Neural progenitor cell (in vitro differentiated cells): ENCODE data around the gene TMEM190. TPM values are rescaled to one million over a fixed set of nuclear protein-coding genes. Genes with fewer than 3 reads are reported as not detected.

Experiments
- DNase-seq: peaks from one replicate; pipeline ENCODE4 v3.0.0-alpha.2; 2016; ENCODE audit warnings: low spot score
- H2AFZ ChIP-seq: fragments of 200-600 bp; sonication (generic); replicated peaks from 2 replicates; pipeline ENCODE4 v1.6.1; 2016; ENCODE audit warnings: antibody characterized with exemption
- H3F3A ChIP-seq: fragments of 200-600 bp; sonication (generic); 2 replicates; pipeline ENCODE4 v1.6.1; 2016; ENCODE audit warnings: antibody characterized with exemption, low read depth
- H3K27ac ChIP-seq: fragments of 200-600 bp; sonication (generic); 2 replicates; pipeline ENCODE4 v1.5.1; 2016; ENCODE audit warnings: mild to moderate bottlenecking
- H3K27me3 ChIP-seq: fragments of 200-600 bp; sonication (generic); 2 replicates; pipeline ENCODE4 v1.6.1; 2016; ENCODE audit warnings: mild to moderate bottlenecking, moderate library complexity
- H3K36me3 ChIP-seq: fragments of 200-600 bp; sonication (generic); 2 replicates; pipeline ENCODE4 v1.5.1; 2016
- H3K4me1 ChIP-seq: fragments of 200-600 bp; sonication (generic); 2 replicates; pipeline ENCODE4 v1.6.1; 2016; ENCODE audit warnings: mixed run types
- H3K4me2 ChIP-seq: fragments of 200-600 bp; sonication (generic); 2 replicates; pipeline ENCODE4 v1.6.1; 2016
- H3K4me3 ChIP-seq: fragments of 200-600 bp; sonication (generic); 2 replicates; pipeline ENCODE4 v1.5.1; 2016
- H3K79me2 ChIP-seq: fragments of 200-600 bp; sonication (generic); 2 replicates; pipeline ENCODE4 v1.6.1; 2016; ENCODE audit warnings: low read depth
- H3K9ac ChIP-seq: fragments of 200-600 bp; sonication (generic); 2 replicates; pipeline ENCODE4 v1.6.1; 2016
- H3K9me3 ChIP-seq: fragments of 200-600 bp; sonication (generic); 2 replicates; pipeline ENCODE4 v1.5.1; 2016; ENCODE audit warnings: low read depth
- H4K20me1 ChIP-seq: fragments of 200-600 bp; sonication (generic); 2 replicates; pipeline ENCODE4 v1.6.1; 2016; ENCODE audit warnings: low read depth
- H3K27ac Mint-ChIP-seq: 3 replicates; pipeline ENCODE4 v1.8.0; 2021; ENCODE audit warnings: mixed read lengths
- H3K27me3 Mint-ChIP-seq: 2 replicates; pipeline ENCODE4 v1.8.0; 2022; ENCODE audit warnings: low read depth, mild to moderate bottlenecking, inconsistent platforms, moderate library complexity, mixed read lengths; ENCODE audit not compliant: insufficient read depth
- H3K36me3 Mint-ChIP-seq: 3 replicates; pipeline ENCODE4 v1.8.0; 2021; ENCODE audit warnings: mixed read lengths
- H3K4me1 Mint-ChIP-seq: 3 replicates; pipeline ENCODE4 v1.8.0; 2021; ENCODE audit warnings: mixed read lengths
- H3K4me3 Mint-ChIP-seq: 3 replicates; pipeline ENCODE4 v1.8.0; 2021; ENCODE audit warnings: mild to moderate bottlenecking, moderate library complexity, mixed read lengths
- H3K9me3 Mint-ChIP-seq: 3 replicates; pipeline ENCODE4 v1.8.0; 2020; ENCODE audit warnings: mixed read lengths
- EZH2 ChIP-seq: fragments of 200-600 bp; sonication (generic); IDR thresholded peaks from 2 replicates; pipeline ENCODE4 v1.6.1; 2017; ENCODE audit warnings: antibody characterized with exemption, mild to moderate bottlenecking, moderate library complexity
- EZH2phosphoT487 ChIP-seq: fragments of 200-600 bp; sonication (generic); IDR thresholded peaks from 2 replicates; pipeline ENCODE4 v1.6.1; 2017; ENCODE audit warnings: antibody characterized with exemption
- total RNA-seq: library from RNA; depleted of rRNA; stranded (reverse); fragments of >200 nt; gene quantifications from 2 replicates; pipeline ENCODE4 v1.2.3, GENCODE V29; 2015; ENCODE audit warnings: low replicate concordance
- TF ChIP-seq, protein P1 (sequence below): fragments of 200-600 bp; sonication (generic); IDR thresholded peaks from 2 replicates; pipeline ENCODE4 v1.5.1; 2017; ENCODE audit warnings: antibody characterized with exemption, mild to moderate bottlenecking

Gene TMEM190
- total RNA-seq, 1 donor from 2014 or later, result not detected

DNA sequence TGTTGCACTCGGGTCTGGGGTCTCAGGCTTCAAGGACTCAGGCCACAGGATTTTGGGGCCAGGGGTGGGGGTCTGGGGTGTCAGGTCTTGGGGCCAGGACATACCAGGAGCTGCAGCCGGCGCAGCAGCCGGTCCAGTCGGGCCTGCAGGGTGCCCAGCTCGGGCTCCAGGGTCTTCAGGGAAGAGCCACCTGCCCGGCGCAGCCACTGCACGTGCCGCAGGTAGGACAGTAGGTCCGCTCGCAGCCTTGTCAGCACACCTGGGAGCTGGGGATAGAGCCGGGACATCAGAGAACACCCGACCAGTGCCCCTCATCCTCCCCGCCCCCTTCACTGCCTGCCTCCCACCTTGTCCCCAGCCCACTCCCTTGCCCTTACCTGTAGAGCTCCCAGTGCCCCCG is 8.5 kb upstream of the TMEM190 start:
- H3K27me3 ChIP-seq, result peaks cover 61% of the 10 kb centered on the region
- Mint-ChIP-seq H3K36me3 (no peaks in the 10 kb centered on the region), H3K4me1 (peaks cover 15% of the 10 kb centered on the region), H3K27ac (no peak overlapping the region), H3K4me3 (no peak overlapping the region), H3K27me3 (peaks cover 40% of the 10 kb centered on the region), H3K9me3 (peaks cover 2% of the 10 kb centered on the region)
- H3K27ac ChIP-seq, result no peak overlapping the region
- H3K36me3 ChIP-seq, result no peaks in the 10 kb centered on the region
- H3K79me2 ChIP-seq, result no peaks in the 10 kb centered on the region
- H3K4me2 ChIP-seq, result no peak overlapping the region
- H3K9me3 ChIP-seq, result no peaks in the 10 kb centered on the region
- no peak overlapping the region for H3K4me3 ChIP-seq
- H4K20me1 ChIP-seq, result no peaks in the 10 kb centered on the region
- no peak overlapping the region for H3K9ac ChIP-seq
- peaks cover 2% of the 10 kb centered on the region for H3K4me1 ChIP-seq
- H3F3A ChIP-seq, result peaks cover 11% of the 10 kb centered on the region
- no peak overlapping the region for H2AFZ ChIP-seq
- TF ChIP-seq, protein P1, sequence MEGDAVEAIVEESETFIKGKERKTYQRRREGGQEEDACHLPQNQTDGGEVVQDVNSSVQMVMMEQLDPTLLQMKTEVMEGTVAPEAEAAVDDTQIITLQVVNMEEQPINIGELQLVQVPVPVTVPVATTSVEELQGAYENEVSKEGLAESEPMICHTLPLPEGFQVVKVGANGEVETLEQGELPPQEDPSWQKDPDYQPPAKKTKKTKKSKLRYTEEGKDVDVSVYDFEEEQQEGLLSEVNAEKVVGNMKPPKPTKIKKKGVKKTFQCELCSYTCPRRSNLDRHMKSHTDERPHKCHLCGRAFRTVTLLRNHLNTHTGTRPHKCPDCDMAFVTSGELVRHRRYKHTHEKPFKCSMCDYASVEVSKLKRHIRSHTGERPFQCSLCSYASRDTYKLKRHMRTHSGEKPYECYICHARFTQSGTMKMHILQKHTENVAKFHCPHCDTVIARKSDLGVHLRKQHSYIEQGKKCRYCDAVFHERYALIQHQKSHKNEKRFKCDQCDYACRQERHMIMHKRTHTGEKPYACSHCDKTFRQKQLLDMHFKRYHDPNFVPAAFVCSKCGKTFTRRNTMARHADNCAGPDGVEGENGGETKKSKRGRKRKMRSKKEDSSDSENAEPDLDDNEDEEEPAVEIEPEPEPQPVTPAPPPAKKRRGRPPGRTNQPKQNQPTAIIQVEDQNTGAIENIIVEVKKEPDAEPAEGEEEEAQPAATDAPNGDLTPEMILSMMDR, result no peak
- TF ChIP-seq EZH2, result no peak
- DNase-seq, result no peak

DNA sequence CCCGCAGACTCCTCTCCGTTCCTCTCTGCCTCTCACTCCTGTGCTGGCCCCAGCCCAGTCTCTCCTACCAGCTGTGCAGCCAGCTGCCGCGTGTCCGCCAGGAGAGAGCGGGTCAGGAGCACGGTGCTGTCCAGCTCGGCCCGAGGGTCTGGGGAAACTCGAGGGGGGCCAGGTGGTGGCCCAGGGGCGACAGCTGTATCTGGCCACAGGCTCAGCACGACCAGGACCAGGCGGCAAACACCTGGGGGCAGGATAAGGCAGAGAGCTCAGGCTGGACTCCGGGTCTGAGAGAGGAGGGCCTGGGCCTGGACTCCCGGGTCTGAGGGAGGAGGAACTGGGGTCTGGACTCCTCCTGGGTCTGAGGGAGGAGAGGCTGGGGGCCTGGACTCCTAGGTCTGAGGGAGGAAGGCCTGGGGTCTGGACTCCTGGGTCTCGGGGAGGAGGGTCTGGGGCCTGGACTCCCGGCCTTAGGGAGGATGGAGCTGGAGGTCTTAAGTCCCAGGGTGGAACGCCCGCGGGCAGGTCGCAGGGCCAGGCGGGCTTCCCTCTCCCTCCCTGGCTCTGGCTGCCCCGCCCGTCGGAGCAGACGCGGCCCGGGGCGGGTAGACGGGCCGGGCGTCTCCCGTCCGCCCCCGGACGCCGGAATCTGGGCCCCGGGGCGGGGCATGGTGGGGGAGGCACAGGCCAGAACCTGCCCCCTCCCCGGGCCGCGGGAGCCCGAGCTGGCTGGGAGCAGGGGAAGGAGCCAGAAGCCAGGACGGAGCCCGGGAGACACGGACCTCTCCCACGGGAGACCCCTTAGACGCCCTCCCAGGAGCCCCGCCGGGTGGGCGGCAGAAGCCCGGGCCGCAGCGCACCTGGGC is 7.7 kb upstream of the TMEM190 start:
- no peak for TF ChIP-seq EZH2phosphoT487
- TF ChIP-seq, protein P1, result no peak
- Mint-ChIP-seq H3K9me3 (peaks cover 2% of the 10 kb centered on the region), H3K27me3 (peaks cover 39% of the 10 kb centered on the region), H3K4me3 (peak overlapping the region; percentile 60), H3K36me3 (no peaks in the 10 kb centered on the region), H3K4me1 (peaks cover 18% of the 10 kb centered on the region), H3K27ac (no peak overlapping the region)
- H3K4me2 ChIP-seq, result peak overlapping the region; percentile 95
- H4K20me1 ChIP-seq, result no peaks in the 10 kb centered on the region
- peak overlapping the region; percentile 41 for H3K4me3 ChIP-seq
- H3K36me3 ChIP-seq, result no peaks in the 10 kb centered on the region
- no peaks in the 10 kb centered on the region for H3K9me3 ChIP-seq
- peaks cover 5% of the 10 kb centered on the region for H3K4me1 ChIP-seq
- H3F3A ChIP-seq, result peaks cover 15% of the 10 kb centered on the region
- no peak overlapping the region for H2AFZ ChIP-seq
- H3K9ac ChIP-seq, result no peak overlapping the region
- no peak overlapping the region for H3K27ac ChIP-seq
- DNase-seq, result peak; percentile 63
- peaks cover 69% of the 10 kb centered on the region for H3K27me3 ChIP-seq
- no peaks in the 10 kb centered on the region for H3K79me2 ChIP-seq

DNA sequence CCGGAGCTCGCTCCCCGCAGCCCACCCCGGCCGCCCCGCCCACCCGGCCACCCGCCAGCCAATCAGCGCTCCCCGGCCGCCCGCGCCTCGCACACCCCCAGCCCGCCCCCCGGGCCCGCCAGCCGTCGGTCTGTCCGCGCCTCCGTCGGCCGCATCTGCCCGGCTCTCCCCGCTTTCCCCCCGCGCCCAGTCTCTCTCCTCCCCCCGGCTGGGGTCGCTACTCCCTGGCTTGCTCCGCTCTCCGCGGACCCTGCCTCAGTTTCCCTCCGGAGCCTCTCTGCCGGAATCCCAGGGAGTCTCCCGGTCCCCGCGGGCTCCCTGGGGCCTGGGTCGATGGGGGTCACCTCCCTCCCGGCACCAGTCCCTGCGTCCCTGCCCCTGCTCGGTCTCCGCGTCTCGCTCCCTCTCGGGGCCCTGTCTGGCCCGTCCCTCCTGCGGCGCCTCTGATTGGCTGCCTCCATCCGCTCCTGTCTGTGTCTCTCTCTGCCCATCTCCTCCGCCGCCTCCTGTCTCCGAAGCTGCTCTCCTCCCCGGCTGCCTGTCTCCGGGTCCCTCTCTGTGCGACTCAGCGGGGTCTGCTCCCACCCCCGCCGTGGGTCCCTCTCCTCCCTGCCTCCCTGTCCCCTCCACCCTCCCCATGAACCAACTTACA is 6.8 kb upstream of the TMEM190 start:
- Histone ChIP-seq H3K4me2 (peak overlapping the region; percentile 95), H2AFZ (peak overlapping the region; percentile 89), H3K79me2 (no peaks in the 10 kb centered on the region), H3K9me3 (no peaks in the 10 kb centered on the region), H3K4me3 (peak overlapping the region; percentile 55), H3F3A (peaks cover 16% of the 10 kb centered on the region), H3K4me1 (peaks cover 14% of the 10 kb centered on the region), H3K27me3 (peaks cover 78% of the 10 kb centered on the region), H4K20me1 (no peaks in the 10 kb centered on the region), H3K36me3 (no peaks in the 10 kb centered on the region), H3K9ac (no peak overlapping the region), H3K27ac (no peak overlapping the region)
- peak; percentile 87 for DNase-seq
- TF ChIP-seq EZH2phosphoT487, result no peak
- TF ChIP-seq EZH2, result no peak
- TF ChIP-seq, protein P1, result no peak
- Mint-ChIP-seq H3K27me3 (peaks cover 38% of the 10 kb centered on the region), H3K4me1 (peaks cover 18% of the 10 kb centered on the region), H3K27ac (no peak overlapping the region), H3K4me3 (peak overlapping the region; percentile 85), H3K36me3 (no peaks in the 10 kb centered on the region), H3K9me3 (peaks cover 2% of the 10 kb centered on the region)
